Neuronal stem cell (in vitro differentiated cells): ENCODE measurements around the gene RNF157.

ENCODE experiments used
- DNase-seq: peaks from one replicate; pipeline ENCODE4 v3.0.0-alpha.2; 2013; ENCODE audit warnings: low spot score
- H2AFZ ChIP-seq: one replicate; pipeline ENCODE4 v1.6.1; 2013; ENCODE audit warnings: mild to moderate bottlenecking, low read length, inconsistent platforms
- H2AK5ac ChIP-seq: 2 replicates; pipeline ENCODE4 v1.6.1; 2013; ENCODE audit warnings: low read depth, mild to moderate bottlenecking, inconsistent platforms, low read length, moderate library complexity, mixed read lengths
- H2BK120ac ChIP-seq: 2 replicates; pipeline ENCODE4 v1.6.1; 2013; ENCODE audit warnings: low read depth, mild to moderate bottlenecking, inconsistent platforms, low read length, moderate library complexity, mixed read lengths
- H2BK12ac ChIP-seq: one replicate; pipeline ENCODE4 v1.6.1; 2013; ENCODE audit warnings: low read length, inconsistent platforms
- H2BK15ac ChIP-seq: 2 replicates; pipeline ENCODE4 v1.6.1; 2013; ENCODE audit warnings: mild to moderate bottlenecking, low read length, inconsistent platforms, mixed read lengths
- H2BK5ac ChIP-seq: one replicate; pipeline ENCODE4 v1.6.1; 2013; ENCODE audit warnings: inconsistent platforms, mild to moderate bottlenecking, low read length, moderate library complexity
- H3K14ac ChIP-seq: one replicate; pipeline ENCODE4 v1.6.1; 2013; ENCODE audit warnings: low read length, inconsistent platforms
- H3K18ac ChIP-seq: 2 replicates; pipeline ENCODE4 v1.6.1; 2013; ENCODE audit warnings: low read length, inconsistent platforms
- H3K23ac ChIP-seq: 2 replicates; pipeline ENCODE4 v1.6.1; 2013; ENCODE audit warnings: low read depth, mild to moderate bottlenecking, mixed read lengths, low read length, inconsistent platforms; ENCODE audit not compliant: poor library complexity
- H3K27ac ChIP-seq: replicated peaks from 3 replicates; pipeline ENCODE4 v1.5.1; 2013; ENCODE audit warnings: low read length, inconsistent platforms
- H3K27me3 ChIP-seq, 3 experiments: 2 replicates each; pipeline ENCODE4 v1.6.1; 2013; ENCODE audit warnings: low read length in 3 of 3, mild to moderate bottlenecking in 2 of 3, inconsistent platforms in 1 of 3, low read depth in 1 of 3, mixed read lengths in 1 of 3, moderate library complexity in 1 of 3; ENCODE audit not compliant: control insufficient read depth in 3 of 3, insufficient read depth in 3 of 3
- H3K36me3 ChIP-seq, 2 donors: replicated peaks in 1 of 2; 2 replicates each; pipeline ENCODE4 v1.6.1; 2013; ENCODE audit warnings: low read length in 2 of 2; ENCODE audit not compliant: control insufficient read depth in 2 of 2, insufficient read depth in 2 of 2
- H3K4ac ChIP-seq: 2 replicates; pipeline ENCODE4 v1.6.1; 2013; ENCODE audit warnings: inconsistent platforms, mild to moderate bottlenecking, low read length, moderate library complexity
- H3K4me1 ChIP-seq, 2 donors: 1 replicate in 1 of 2; 2 replicates in 1 of 2; pipeline ENCODE4 v1.6.1; 2013; ENCODE audit warnings: low read length in 2 of 2, low read depth in 1 of 2; ENCODE audit not compliant: control insufficient read depth in 2 of 2, insufficient read depth in 1 of 2
- H3K4me2 ChIP-seq: one replicate; pipeline ENCODE4 v1.6.1; 2013; ENCODE audit warnings: mild to moderate bottlenecking, low read length, inconsistent platforms; ENCODE audit not compliant: insufficient read depth, poor library complexity, severe bottlenecking
- H3K4me3 ChIP-seq, 2 donors: 2 replicates each; pipeline ENCODE4 v1.5.1; 2013; ENCODE audit warnings: low read length in 2 of 2, mild to moderate bottlenecking in 2 of 2, inconsistent platforms in 1 of 2, moderate library complexity in 1 of 2
- H3K79me1 ChIP-seq: one replicate; pipeline ENCODE4 v1.6.1; 2013; ENCODE audit warnings: low read depth, mild to moderate bottlenecking, inconsistent platforms, low read length, moderate library complexity
- H3K9ac ChIP-seq: one replicate; pipeline ENCODE4 v1.6.1; 2013; ENCODE audit warnings: mild to moderate bottlenecking, low read depth, low read length, inconsistent platforms; ENCODE audit not compliant: poor library complexity
- H3K9me3 ChIP-seq, 2 donors: replicated peaks in 1 of 2; 2 replicates each; pipeline versions ENCODE3 to v1.6.1; 2013; ENCODE audit warnings: low read length in 2 of 2, mild to moderate bottlenecking in 2 of 2, inconsistent platforms in 1 of 2, low read depth in 1 of 2, mixed read lengths in 1 of 2, moderate library complexity in 1 of 2; ENCODE audit not compliant: control insufficient read depth in 2 of 2, insufficient read depth in 1 of 2
- H4K8ac ChIP-seq: one replicate; pipeline ENCODE4 v1.6.1; 2013; ENCODE audit warnings: low read depth, mild to moderate bottlenecking, inconsistent platforms, low read length, moderate library complexity
- H4K91ac ChIP-seq: one replicate; pipeline ENCODE4 v1.6.1; 2013; ENCODE audit warnings: low read length, low read depth, mild to moderate bottlenecking, inconsistent platforms; ENCODE audit not compliant: poor library complexity
- WGBS, 2 donors: extraction: QIAGEN DNeasy Blood & Tissue Kit; methylation state at CpG; one replicate each; pipeline ENCODE4 v1.1.7; 2013; ENCODE audit warnings: missing lambda C conversion rate in 2 of 2, mixed read lengths in 1 of 2; ENCODE audit not compliant: insufficient read length in 2 of 2, insufficient replicate concordance in 1 of 2; ENCODE audit errors: extremely low coverage in 2 of 2; 5-methylcytosine and 5-hydroxymethylcytosine counted together

Gene RNF157

GRCh38 chr17:76237859-76238313, 2.4 kb downstream of the RNF157 start:
- H3K27ac ChIP-seq: no peak overlapping the region
- no peak overlapping the region for H3K9ac ChIP-seq
- no peak overlapping the region for H3K18ac ChIP-seq
- no peak overlapping the region for H3K23ac ChIP-seq
- no peak overlapping the region for H2BK120ac ChIP-seq
- no peak overlapping the region for H3K4me3 ChIP-seq
- no peak overlapping the region for H3K4me2 ChIP-seq
- peaks cover 5% of the 10 kb centered on the region in 2 donors for H3K4me1 ChIP-seq
- H3K79me1 ChIP-seq: no peaks in the 10 kb centered on the region
- no peaks in the 10 kb centered on the region for H3K36me3 ChIP-seq
- peaks cover 0 to 15% (median 0%) of the 10 kb centered on the region in 3 experiments for H3K27me3 ChIP-seq
- no peak overlapping the region for H4K8ac ChIP-seq
- no peak for DNase-seq
- H2BK12ac ChIP-seq: no peak overlapping the region
- H2BK15ac ChIP-seq: no peak overlapping the region
- H2AK5ac ChIP-seq: no peak overlapping the region
- no peaks in the 10 kb centered on the region for H3K9me3 ChIP-seq
- no CpG with 5 or more reads among the region's 7 CpGs for WGBS, 2 donors
- no peak overlapping the region for H4K91ac ChIP-seq
- no peak overlapping the region for H2BK5ac ChIP-seq
- no peak overlapping the region for H2AFZ ChIP-seq
- H3K4ac ChIP-seq: no peak overlapping the region
- H3K14ac ChIP-seq: no peak overlapping the region

GRCh38 chr17:76236603-76237002, 3.7 kb downstream of the RNF157 start:
- no peak for DNase-seq
- Histone ChIP-seq H3K23ac (no peak overlapping the region), H2BK120ac (no peak overlapping the region), H3K14ac (no peak overlapping the region), H3K4ac (no peak overlapping the region), H2AFZ (no peak overlapping the region), H4K91ac (no peak overlapping the region), H3K4me2 (no peak overlapping the region), H3K9me3 (no peaks in the 10 kb centered on the region), H3K36me3 (no peaks in the 10 kb centered on the region), H3K4me1 (peaks cover 5% of the 10 kb centered on the region in 2 donors), H3K27ac (no peak overlapping the region), H2BK5ac (no peak overlapping the region), H3K27me3 (peaks cover 0 to 13% (median 0%) of the 10 kb centered on the region in 3 experiments), H2AK5ac (no peak overlapping the region), H2BK12ac (no peak overlapping the region), H4K8ac (no peak overlapping the region), H3K9ac (no peak overlapping the region), H3K4me3 (no peak overlapping the region), H2BK15ac (no peak overlapping the region), H3K18ac (no peak overlapping the region), H3K79me1 (no peaks in the 10 kb centered on the region)

- Histone ChIP-seq H3K79me1 (no peaks in the 10 kb centered on the region), H2AK5ac (no peak overlapping the region), H3K18ac (no peak overlapping the region), H3K23ac (no peak overlapping the region), H3K27ac (no peak overlapping the region), H2BK120ac (no peak overlapping the region), H3K4me3 (no peak overlapping the region), H2AFZ (no peak overlapping the region), H3K9ac (no peak overlapping the region), H2BK12ac (no peak overlapping the region), H3K9me3 (no peaks in the 10 kb centered on the region), H3K14ac (no peak overlapping the region), H3K4ac (no peak overlapping the region), H2BK15ac (no peak overlapping the region), H4K91ac (no peak overlapping the region), H3K36me3 (no peaks in the 10 kb centered on the region), H2BK5ac (no peak overlapping the region), H3K4me1 (peaks cover under 1 to 5% of the 10 kb centered on the region in 2 donors), H4K8ac (no peak overlapping the region), H3K27me3 (peaks cover 0 to 13% (median 0%) of the 10 kb centered on the region in 3 experiments), H3K4me2 (no peak overlapping the region)
- no CpG with 5 or more reads among the region's 2 CpGs for WGBS, 2 donors
- no peak for DNase-seq
Observed at GRCh38 chr17:76235883-76236282, 4.4 kb downstream of the RNF157 start.

GRCh38 chr17:76234354-76234679, 6.0 kb downstream of the RNF157 start:
- Histone ChIP-seq H3K27me3 (peaks cover 0 to 6% (median 0%) of the 10 kb centered on the region in 3 experiments), H3K4ac (no peak overlapping the region), H3K79me1 (no peaks in the 10 kb centered on the region), H2BK5ac (no peak overlapping the region), H4K91ac (no peak overlapping the region), H3K9me3 (peaks cover 0 to 3% of the 10 kb centered on the region in 2 donors), H2BK12ac (no peak overlapping the region), H3K36me3 (no peaks in the 10 kb centered on the region), H2BK120ac (no peak overlapping the region), H2AFZ (no peak overlapping the region), H3K18ac (no peak overlapping the region), H3K14ac (no peak overlapping the region), H3K27ac (no peak overlapping the region), H2BK15ac (no peak overlapping the region), H3K4me1 (peaks cover 0 to 4% of the 10 kb centered on the region in 2 donors), H3K4me2 (no peak overlapping the region), H3K23ac (no peak overlapping the region), H2AK5ac (no peak overlapping the region), H3K9ac (no peak overlapping the region), H4K8ac (no peak overlapping the region), H3K4me3 (no peak overlapping the region)
- WGBS, 2 donors: no CpG with 5 or more reads among the region's 5 CpGs
- DNase-seq: no peak
